ENCODE measurements around the gene CBLB. TPM values are rescaled to one million over a fixed set of nuclear protein-coding genes. Genes with fewer than 3 reads are reported as not detected.

The CBLB gene
- total RNA-seq, 2 experiments from 2014 or later: 86.1 to 88.2 TPM

GRCh38 chr3:105700575-105700974 lies 168.2 kb downstream of the CBLB start:
- ChIA-PET POLR2A (no interaction called here), CTCF (interaction anchor here (1.2 to 1.5 kb wide), 2 partner anchors 12 to 14 kb away, joined by 3 read pairs; no protein-coding TSS in a partner anchor)
- Mint-ChIP-seq H3K4me3 (no peak overlapping the region), H3K9me3 (no peaks in the 10 kb centered on the region), H3K27me3 (no peaks in the 10 kb centered on the region), H3K4me1 (ENCODE audit: low read depth) (peaks cover 30% of the 10 kb centered on the region), H3K36me3 (peaks cover 44% of the 10 kb centered on the region), H3K27ac (peak overlapping the region; percentile 55)
- peak; percentile 50 for DNase-seq
- intact Hi-C loops (cut with micrococcal nuclease): loop anchor here (2.0 to 5.0 kb wide), 2 partner anchors 42 to 126 kb away; no protein-coding TSS in a partner anchor

- H3K4me3 Mint-ChIP-seq: no peak overlapping the region
Observed at GRCh38 chr3:105691633-105692032, 177.2 kb downstream of the CBLB start.

GRCh38 chr3:105691053-105691452 lies 177.8 kb downstream of the CBLB start:
- CTCF ChIA-PET: no interaction called here
- Mint-ChIP-seq H3K36me3 (peaks cover 35% of the 10 kb centered on the region), H3K27ac (no peak overlapping the region), H3K4me3 (no peak overlapping the region), H3K4me1 (ENCODE audit: low read depth) (peaks cover 30% of the 10 kb centered on the region), H3K9me3 (no peaks in the 10 kb centered on the region), H3K27me3 (no peaks in the 10 kb centered on the region)
- POLR2A ChIA-PET: no interaction called here
- intact Hi-C loops (cut with micrococcal nuclease): no loop called here
- no peak for DNase-seq

More at GRCh38 chr3:105691633-105692032, 177.2 kb downstream of the CBLB start:
- ChIA-PET POLR2A (no interaction called here), CTCF (no interaction called here)
- Mint-ChIP-seq H3K36me3 (peaks cover 35% of the 10 kb centered on the region), H3K27me3 (no peaks in the 10 kb centered on the region), H3K9me3 (no peaks in the 10 kb centered on the region), H3K4me1 (ENCODE audit: low read depth) (peaks cover 28% of the 10 kb centered on the region), H3K27ac (no peak overlapping the region)
- DNase-seq: no peak
- intact Hi-C loops (cut with micrococcal nuclease): no loop called here

- Mint-ChIP-seq H3K4me3 (no peak overlapping the region), H3K36me3 (peaks cover 38% of the 10 kb centered on the region), H3K9me3 (no peaks in the 10 kb centered on the region), H3K4me1 (ENCODE audit: low read depth) (peaks cover 33% of the 10 kb centered on the region), H3K27me3 (no peaks in the 10 kb centered on the region), H3K27ac (no peak overlapping the region)
- ChIA-PET CTCF (interaction anchor here (0.5 to 1.3 kb wide), 4 partner anchors 11 to 920 kb away, joined by 3 to 6 read pairs (median 3); no protein-coding TSS in a partner anchor), POLR2A (no interaction called here)
- intact Hi-C loops (cut with micrococcal nuclease): no loop called here
- no peak for DNase-seq
Observed at GRCh38 chr3:105688821-105689220, 180.0 kb downstream of the CBLB start.

- Mint-ChIP-seq H3K36me3 (peaks cover 26% of the 10 kb centered on the region), H3K27ac (peak overlapping the region; percentile 23), H3K4me1 (ENCODE audit: low read depth) (peaks cover 24% of the 10 kb centered on the region), H3K4me3 (no peak overlapping the region), H3K9me3 (no peaks in the 10 kb centered on the region), H3K27me3 (no peaks in the 10 kb centered on the region)
- POLR2A ChIA-PET: interaction anchor here (0.6 kb wide), 1 partner anchor 182 kb away, joined by 4 read pairs; the partner anchor contains the start of gene CBLB
- CTCF ChIA-PET: interaction anchor here (0.8 to 1.5 kb wide), 7 partner anchors 14 to 923 kb away, joined by 3 to 12 read pairs (median 3); no protein-coding TSS in a partner anchor
- intact Hi-C loops (cut with micrococcal nuclease): loop anchor here (1.0 to 2.0 kb wide), 3 partner anchors 182 to 923 kb away; partner anchors contain the start of gene CBLB
- no peak for DNase-seq
Observed at GRCh38 chr3:105686278-105686897, 182.4 kb downstream of the CBLB start.

GRCh38 chr3:105679951-105680350 lies 188.9 kb downstream of the CBLB start:
- Mint-ChIP-seq H3K9me3 (peaks cover 4% of the 10 kb centered on the region), H3K4me1 (ENCODE audit: low read depth) (peaks cover 10% of the 10 kb centered on the region), H3K27ac (no peak overlapping the region), H3K4me3 (no peak overlapping the region), H3K27me3 (no peaks in the 10 kb centered on the region), H3K36me3 (peaks cover 46% of the 10 kb centered on the region)
- intact Hi-C loops (cut with micrococcal nuclease): loop anchor here (5.0 kb wide), 1 partner anchor 72 kb away; no protein-coding TSS in a partner anchor
- no peak for DNase-seq
- CTCF ChIA-PET: no interaction called here
- POLR2A ChIA-PET: no interaction called here

GRCh38 chr3:105678017-105678416 lies 190.8 kb downstream of the CBLB start:
- no peak overlapping the region for H3K27ac Mint-ChIP-seq
- POLR2A ChIA-PET: no interaction called here
- no peak for DNase-seq
- H3K36me3 Mint-ChIP-seq: peaks cover 59% of the 10 kb centered on the region
- no peak overlapping the region for H3K4me3 Mint-ChIP-seq
- H3K4me1 Mint-ChIP-seq (ENCODE audit: low read depth): peaks cover 9% of the 10 kb centered on the region
- CTCF ChIA-PET: no interaction called here
- H3K9me3 Mint-ChIP-seq: peaks cover 4% of the 10 kb centered on the region
- intact Hi-C loops (cut with micrococcal nuclease): loop anchor here (5.0 kb wide), 1 partner anchor 74 kb away; no protein-coding TSS in a partner anchor
- H3K27me3 Mint-ChIP-seq: no peaks in the 10 kb centered on the region

GRCh38 chr3:105676621-105677300 lies 192.1 kb downstream of the CBLB start:
- ChIA-PET POLR2A (no interaction called here), CTCF (no interaction called here)
- Mint-ChIP-seq H3K4me1 (ENCODE audit: low read depth) (peaks cover 9% of the 10 kb centered on the region), H3K27me3 (no peaks in the 10 kb centered on the region), H3K27ac (peak overlapping the region; percentile 86), H3K36me3 (peaks cover 56% of the 10 kb centered on the region), H3K4me3 (no peak overlapping the region), H3K9me3 (peaks cover 4% of the 10 kb centered on the region)
- DNase-seq: peak; percentile 77
- intact Hi-C loops (cut with micrococcal nuclease): loop anchor here (1.0 to 5.0 kb wide), 12 partner anchors 76 to 798 kb away; no protein-coding TSS in a partner anchor

- Mint-ChIP-seq H3K27me3 (no peaks in the 10 kb centered on the region), H3K4me1 (ENCODE audit: low read depth) (peaks cover 9% of the 10 kb centered on the region), H3K36me3 (peaks cover 52% of the 10 kb centered on the region), H3K4me3 (no peak overlapping the region), H3K9me3 (peaks cover 4% of the 10 kb centered on the region), H3K27ac (no peak overlapping the region)
- no peak for DNase-seq
- intact Hi-C loops (cut with micrococcal nuclease): loop anchor here (5.0 kb wide), 1 partner anchor 78 kb away; no protein-coding TSS in a partner anchor
- ChIA-PET CTCF (no interaction called here), POLR2A (no interaction called here)
Observed at GRCh38 chr3:105674437-105675065, 194.3 kb downstream of the CBLB start.

- Mint-ChIP-seq H3K36me3 (peaks cover 54% of the 10 kb centered on the region), H3K9me3 (peaks cover 4% of the 10 kb centered on the region), H3K4me1 (ENCODE audit: low read depth) (peaks cover 9% of the 10 kb centered on the region), H3K4me3 (no peak overlapping the region), H3K27me3 (no peaks in the 10 kb centered on the region), H3K27ac (no peak overlapping the region)
- intact Hi-C loops (cut with micrococcal nuclease): no loop called here
- ChIA-PET POLR2A (no interaction called here), CTCF (no interaction called here)
- DNase-seq: no peak
Observed at GRCh38 chr3:105672996-105673395, 195.8 kb downstream of the CBLB start.

- ChIA-PET POLR2A (no interaction called here), CTCF (no interaction called here)
- no peaks in the 10 kb centered on the region for H3K4me1 Mint-ChIP-seq (ENCODE audit: low read depth)
- H3K9me3 Mint-ChIP-seq: no peaks in the 10 kb centered on the region
- peaks cover 47% of the 10 kb centered on the region for H3K36me3 Mint-ChIP-seq
- H3K27ac Mint-ChIP-seq: no peak overlapping the region
- intact Hi-C loops (cut with micrococcal nuclease): no loop called here
- DNase-seq: no peak
- no peak overlapping the region for H3K4me3 Mint-ChIP-seq
- no peaks in the 10 kb centered on the region for H3K27me3 Mint-ChIP-seq
Observed at GRCh38 chr3:105662306-105662705, 206.5 kb downstream of the CBLB start.

- no peaks in the 10 kb centered on the region for H3K4me1 Mint-ChIP-seq (ENCODE audit: low read depth)
- DNase-seq: no peak
- H3K36me3 Mint-ChIP-seq: peaks cover 40% of the 10 kb centered on the region
- POLR2A ChIA-PET: no interaction called here
- intact Hi-C loops (cut with micrococcal nuclease): no loop called here
- CTCF ChIA-PET: no interaction called here
- H3K9me3 Mint-ChIP-seq: no peaks in the 10 kb centered on the region
- no peaks in the 10 kb centered on the region for H3K27me3 Mint-ChIP-seq
- no peak overlapping the region for H3K4me3 Mint-ChIP-seq
- no peak overlapping the region for H3K27ac Mint-ChIP-seq
Observed at GRCh38 chr3:105661461-105661860, 207.4 kb downstream of the CBLB start.

Measured in activated CD4-positive, alpha-beta memory T cell treated with anti-CD3 and anti-CD28 coated beads for 36 hours (primary cell).